ENCODE results near the gene RAPGEF2.

The RAPGEF2 gene

DNA sequence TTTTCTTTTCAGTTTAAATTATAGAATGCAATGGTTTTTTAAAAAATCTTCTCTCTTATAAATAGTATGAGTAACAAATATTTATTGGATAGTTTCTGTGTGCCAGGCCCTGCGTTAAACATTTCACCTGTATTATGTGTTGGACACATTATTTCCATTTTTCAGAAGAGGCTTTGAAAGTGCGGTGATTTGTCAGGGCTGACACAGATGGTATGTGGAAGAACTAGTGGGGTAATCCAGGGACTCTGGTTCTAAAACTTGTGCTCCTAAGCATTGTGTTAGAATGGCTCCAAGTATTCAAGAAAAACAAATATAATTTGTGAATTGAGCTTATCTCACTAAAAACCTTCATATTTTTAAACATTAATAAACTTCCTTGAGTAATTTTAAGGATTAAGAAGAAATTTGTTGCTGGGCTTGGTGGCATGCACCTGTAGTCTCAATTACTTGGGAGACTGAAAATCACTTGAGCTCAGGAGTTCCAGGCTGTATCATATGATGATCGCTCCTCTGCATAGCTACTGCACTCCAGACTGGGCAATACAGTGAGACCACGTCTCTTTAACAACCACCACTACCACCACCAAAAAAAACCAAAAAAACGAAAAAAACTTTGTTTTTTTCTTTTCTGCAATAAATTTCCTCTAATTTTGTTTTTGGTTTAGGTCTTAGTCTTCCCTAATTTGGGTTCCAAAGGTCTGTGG is 40.0 kb downstream of the RAPGEF2 start:
- peaks cover 59% of the 10 kb centered on the region for H3K79me2 ChIP-seq (ENCODE audit: control insufficient read depth, low read length)
- no peaks in the 10 kb centered on the region for H3F3A ChIP-seq (ENCODE audit: control insufficient read depth, insufficient read depth)
- H3K4me2 ChIP-seq (ENCODE audit: low read length): no peak overlapping the region
- TF ChIP-seq, protein P1, sequence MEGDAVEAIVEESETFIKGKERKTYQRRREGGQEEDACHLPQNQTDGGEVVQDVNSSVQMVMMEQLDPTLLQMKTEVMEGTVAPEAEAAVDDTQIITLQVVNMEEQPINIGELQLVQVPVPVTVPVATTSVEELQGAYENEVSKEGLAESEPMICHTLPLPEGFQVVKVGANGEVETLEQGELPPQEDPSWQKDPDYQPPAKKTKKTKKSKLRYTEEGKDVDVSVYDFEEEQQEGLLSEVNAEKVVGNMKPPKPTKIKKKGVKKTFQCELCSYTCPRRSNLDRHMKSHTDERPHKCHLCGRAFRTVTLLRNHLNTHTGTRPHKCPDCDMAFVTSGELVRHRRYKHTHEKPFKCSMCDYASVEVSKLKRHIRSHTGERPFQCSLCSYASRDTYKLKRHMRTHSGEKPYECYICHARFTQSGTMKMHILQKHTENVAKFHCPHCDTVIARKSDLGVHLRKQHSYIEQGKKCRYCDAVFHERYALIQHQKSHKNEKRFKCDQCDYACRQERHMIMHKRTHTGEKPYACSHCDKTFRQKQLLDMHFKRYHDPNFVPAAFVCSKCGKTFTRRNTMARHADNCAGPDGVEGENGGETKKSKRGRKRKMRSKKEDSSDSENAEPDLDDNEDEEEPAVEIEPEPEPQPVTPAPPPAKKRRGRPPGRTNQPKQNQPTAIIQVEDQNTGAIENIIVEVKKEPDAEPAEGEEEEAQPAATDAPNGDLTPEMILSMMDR (IDR thresholded peaks at IDR 0.05; ENCODE audit: low read depth, low read length, poor library complexity, severe bottlenecking): no peak
- TF ChIP-seq EZH2phosphoT487 (IDR thresholded peaks at IDR 0.05; ENCODE audit: borderline replicate concordance, low read length): no peak
- peaks cover 17% of the 10 kb centered on the region for H3K4me1 ChIP-seq (ENCODE audit: control insufficient read depth, low read length)
- no peak overlapping the region for H3K4me3 ChIP-seq (ENCODE audit: low read length)
- H3K27me3 ChIP-seq (ENCODE audit: control insufficient read depth, low read length): no peaks in the 10 kb centered on the region
- H3K36me3 ChIP-seq (ENCODE audit: control insufficient read depth, low read length): no peaks in the 10 kb centered on the region
- no peaks in the 10 kb centered on the region for H3K9me2 ChIP-seq (replicated peaks; ENCODE audit: control insufficient read depth, low read length)
- H4K20me1 ChIP-seq (ENCODE audit: control insufficient read depth, insufficient read depth, low read depth, low read length): no peaks in the 10 kb centered on the region
- H3K27ac ChIP-seq (ENCODE audit: low read depth, low read length): no peak overlapping the region
- H3K9me3 ChIP-seq (ENCODE audit: control insufficient read depth, insufficient read depth, low read length): no peaks in the 10 kb centered on the region

DNA sequence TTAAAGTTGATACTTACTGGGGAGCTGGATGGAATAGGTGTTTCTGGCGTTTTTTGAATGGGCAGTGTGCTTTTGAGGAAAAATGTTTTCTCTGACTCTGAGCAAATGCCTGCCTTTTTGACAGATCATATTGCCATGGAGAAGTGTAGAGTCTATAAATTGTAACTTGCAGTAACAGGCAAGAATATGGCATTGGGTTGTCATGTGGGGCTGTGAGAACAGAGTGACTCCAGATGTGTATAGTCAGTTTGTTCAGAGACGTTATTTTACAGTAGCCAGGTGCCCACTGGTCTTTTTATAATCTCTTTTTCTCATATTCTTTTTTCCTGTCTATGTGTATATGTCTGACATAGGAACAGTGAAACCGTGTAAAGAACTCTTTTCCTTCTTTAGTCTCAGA is 40.8 kb downstream of the RAPGEF2 start:
- Histone ChIP-seq H3K4me1 (ENCODE audit: control insufficient read depth, low read length) (peaks cover 17% of the 10 kb centered on the region), H3K4me3 (ENCODE audit: low read length) (no peak overlapping the region), H3K4me2 (ENCODE audit: low read length) (no peak overlapping the region), H3K9me3 (ENCODE audit: control insufficient read depth, insufficient read depth, low read length) (no peaks in the 10 kb centered on the region), H3K36me3 (ENCODE audit: control insufficient read depth, low read length) (no peaks in the 10 kb centered on the region), H3K9me2 (replicated peaks; ENCODE audit: control insufficient read depth, low read length) (no peaks in the 10 kb centered on the region), H3K79me2 (ENCODE audit: control insufficient read depth, low read length) (peaks cover 53% of the 10 kb centered on the region), H4K20me1 (ENCODE audit: control insufficient read depth, insufficient read depth, low read depth, low read length) (no peaks in the 10 kb centered on the region), H3F3A (ENCODE audit: control insufficient read depth, insufficient read depth) (no peaks in the 10 kb centered on the region), H3K27me3 (ENCODE audit: control insufficient read depth, low read length) (no peaks in the 10 kb centered on the region), H3K27ac (ENCODE audit: low read depth, low read length) (no peak overlapping the region)
- TF ChIP-seq EZH2phosphoT487 (IDR thresholded peaks at IDR 0.05; ENCODE audit: borderline replicate concordance, low read length): no peak
- TF ChIP-seq, protein P1 (IDR thresholded peaks at IDR 0.05; ENCODE audit: low read depth, low read length, poor library complexity, severe bottlenecking): no peak

- Histone ChIP-seq H3K9me3 (ENCODE audit: control insufficient read depth, insufficient read depth, low read length) (no peaks in the 10 kb centered on the region), H3K4me1 (ENCODE audit: control insufficient read depth, low read length) (peaks cover 17% of the 10 kb centered on the region), H3K79me2 (ENCODE audit: control insufficient read depth, low read length) (peaks cover 51% of the 10 kb centered on the region), H3K9me2 (replicated peaks; ENCODE audit: control insufficient read depth, low read length) (no peaks in the 10 kb centered on the region), H3K27ac (ENCODE audit: low read depth, low read length) (no peak overlapping the region), H3K36me3 (ENCODE audit: control insufficient read depth, low read length) (no peaks in the 10 kb centered on the region), H4K20me1 (ENCODE audit: control insufficient read depth, insufficient read depth, low read depth, low read length) (no peaks in the 10 kb centered on the region), H3K27me3 (ENCODE audit: control insufficient read depth, low read length) (no peaks in the 10 kb centered on the region), H3K4me3 (ENCODE audit: low read length) (no peak overlapping the region), H3K4me2 (ENCODE audit: low read length) (no peak overlapping the region), H3F3A (ENCODE audit: control insufficient read depth, insufficient read depth) (no peaks in the 10 kb centered on the region)
- TF ChIP-seq, protein P1 (IDR thresholded peaks at IDR 0.05; ENCODE audit: low read depth, low read length, poor library complexity, severe bottlenecking): no peak
- no peak for TF ChIP-seq EZH2phosphoT487 (IDR thresholded peaks at IDR 0.05; ENCODE audit: borderline replicate concordance, low read length)
These were observed 41.3 kb downstream of the RAPGEF2 start for GRCh38 chr4:159144112-159144694.
